ENCODE measurements around the gene PCK2.

The PCK2 gene

DNA sequence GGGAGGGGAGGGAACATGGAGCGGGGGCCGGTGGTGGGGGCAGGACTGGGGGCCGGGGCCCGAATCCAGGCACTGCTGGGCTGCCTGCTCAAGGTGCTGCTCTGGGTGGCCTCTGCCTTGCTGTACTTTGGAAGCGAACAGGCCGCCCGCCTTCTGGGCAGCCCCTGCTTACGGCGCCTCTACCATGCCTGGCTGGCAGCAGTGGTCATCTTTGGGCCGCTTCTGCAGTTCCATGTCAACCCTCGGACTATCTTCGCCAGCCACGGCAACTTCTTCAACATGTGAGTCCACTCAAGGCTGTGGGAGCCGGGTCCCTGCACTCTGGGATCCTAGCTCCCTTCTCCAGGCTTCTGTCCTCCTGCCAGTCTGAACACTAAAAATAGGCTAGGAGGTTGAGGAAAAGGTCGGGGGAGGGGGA is 37.4 kb downstream of the PCK2 start:
- FAIRE-seq (no peak), DNase-seq (ENCODE audit: insufficient read length, low spot score) (no peak)
- TF ChIP-seq, protein P1, sequence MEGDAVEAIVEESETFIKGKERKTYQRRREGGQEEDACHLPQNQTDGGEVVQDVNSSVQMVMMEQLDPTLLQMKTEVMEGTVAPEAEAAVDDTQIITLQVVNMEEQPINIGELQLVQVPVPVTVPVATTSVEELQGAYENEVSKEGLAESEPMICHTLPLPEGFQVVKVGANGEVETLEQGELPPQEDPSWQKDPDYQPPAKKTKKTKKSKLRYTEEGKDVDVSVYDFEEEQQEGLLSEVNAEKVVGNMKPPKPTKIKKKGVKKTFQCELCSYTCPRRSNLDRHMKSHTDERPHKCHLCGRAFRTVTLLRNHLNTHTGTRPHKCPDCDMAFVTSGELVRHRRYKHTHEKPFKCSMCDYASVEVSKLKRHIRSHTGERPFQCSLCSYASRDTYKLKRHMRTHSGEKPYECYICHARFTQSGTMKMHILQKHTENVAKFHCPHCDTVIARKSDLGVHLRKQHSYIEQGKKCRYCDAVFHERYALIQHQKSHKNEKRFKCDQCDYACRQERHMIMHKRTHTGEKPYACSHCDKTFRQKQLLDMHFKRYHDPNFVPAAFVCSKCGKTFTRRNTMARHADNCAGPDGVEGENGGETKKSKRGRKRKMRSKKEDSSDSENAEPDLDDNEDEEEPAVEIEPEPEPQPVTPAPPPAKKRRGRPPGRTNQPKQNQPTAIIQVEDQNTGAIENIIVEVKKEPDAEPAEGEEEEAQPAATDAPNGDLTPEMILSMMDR (IDR thresholded peaks at IDR 0.05; ENCODE audit: insufficient read depth, missing control alignments): no peak

- TF ChIP-seq, protein P1 (IDR thresholded peaks at IDR 0.05; ENCODE audit: insufficient read depth, missing control alignments): no peak
- FAIRE-seq (no peak), DNase-seq (ENCODE audit: insufficient read length, low spot score) (no peak)
Observed at GRCh38 chr14:24132061-24132685, 38.1 kb downstream of the PCK2 start.

DNA sequence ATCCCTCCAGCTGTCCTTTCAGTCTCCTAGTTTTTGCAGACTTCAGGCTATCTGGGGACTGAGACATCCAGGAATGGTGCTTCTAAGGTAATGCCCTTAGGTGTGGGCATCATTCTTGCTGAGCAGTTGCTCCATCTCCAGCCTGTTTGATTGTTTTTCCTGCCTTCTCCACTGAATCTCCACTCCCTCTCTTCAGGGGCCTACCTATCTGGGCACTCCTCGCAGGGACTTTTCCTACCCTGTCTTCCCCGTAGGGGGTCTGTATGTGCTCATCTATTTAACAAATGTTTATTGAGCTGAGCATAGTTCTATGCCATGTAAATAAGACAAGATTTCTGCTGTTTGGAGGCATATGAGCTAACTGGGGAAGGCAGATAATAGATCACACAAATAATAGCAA is 38.9 kb downstream of the PCK2 start:
- TF ChIP-seq, protein P1 (IDR thresholded peaks at IDR 0.05; ENCODE audit: insufficient read depth, missing control alignments): no peak
- FAIRE-seq (no peak), DNase-seq (ENCODE audit: insufficient read length, low spot score) (no peak)

DNA sequence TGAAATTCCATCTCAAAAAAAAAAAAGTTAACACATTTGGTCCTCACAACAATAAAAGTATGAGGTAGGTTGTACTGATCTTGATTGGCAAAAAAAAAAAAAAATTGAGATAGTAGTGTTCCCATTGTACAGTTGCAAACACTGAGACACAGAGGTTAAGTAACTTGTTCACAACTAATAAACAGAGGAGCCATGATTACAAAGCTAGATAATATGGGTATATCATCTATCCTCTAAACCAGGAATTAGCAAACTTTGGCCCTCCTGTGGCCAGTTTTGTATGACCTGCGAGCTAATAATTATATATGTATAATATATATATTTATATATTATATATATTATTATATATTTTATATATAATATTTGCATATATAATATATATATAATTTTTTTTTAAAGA is 39.6 kb downstream of the PCK2 start:
- FAIRE-seq: no peak
- TF ChIP-seq, protein P1 (IDR thresholded peaks at IDR 0.05; ENCODE audit: insufficient read depth, missing control alignments): no peak
- DNase-seq (ENCODE audit: insufficient read length, low spot score): no peak

GRCh38 chr14:24135584-24135833 is 41.4 kb downstream of the PCK2 start:
- TF ChIP-seq, protein P1 (IDR thresholded peaks at IDR 0.05; ENCODE audit: insufficient read depth, missing control alignments): no peak
- DNase-seq (ENCODE audit: insufficient read length, low spot score) (no peak), FAIRE-seq (no peak)

GRCh38 chr14:24135834-24136683 is 41.9 kb downstream of the PCK2 start, which contains the start of gene PSME1:
PSME1 (plus strand) TSS chr14:24136194; CDS start chr14:24136263, 69 bp downstream.
- TF ChIP-seq, protein P1 (IDR thresholded peaks at IDR 0.05; ENCODE audit: insufficient read depth, missing control alignments): no peak
- DNase-seq (ENCODE audit: insufficient read length, low spot score) (peak; percentile 90), FAIRE-seq (no peak)
